Right renal cortex interstitium (tissue), 3 donors: ENCODE results near the gene PRKAR1B. TPM values are rescaled to one million over a fixed set of nuclear protein-coding genes. Genes with fewer than 3 reads are reported as not detected.

ENCODE experiments used
- DNase-seq, 3 donors: peaks; one replicate each; pipeline ENCODE4 v3.0.0-alpha.2; 2013; ENCODE audit warnings: low read depth in 3 of 3, low spot score in 2 of 3
- polyA plus RNA-seq, 3 donors: library from polyadenylated mRNA; unstranded; fragments of 120-200 nt; gene quantifications; one replicate each; pipeline ENCODE4 v1.2.1, GENCODE V29; 2013; ENCODE audit not compliant: insufficient read length in 3 of 3

Gene PRKAR1B
- polyA plus RNA-seq, 3 donors: 34.9 to 40.7 (median 38.4) TPM

DNA sequence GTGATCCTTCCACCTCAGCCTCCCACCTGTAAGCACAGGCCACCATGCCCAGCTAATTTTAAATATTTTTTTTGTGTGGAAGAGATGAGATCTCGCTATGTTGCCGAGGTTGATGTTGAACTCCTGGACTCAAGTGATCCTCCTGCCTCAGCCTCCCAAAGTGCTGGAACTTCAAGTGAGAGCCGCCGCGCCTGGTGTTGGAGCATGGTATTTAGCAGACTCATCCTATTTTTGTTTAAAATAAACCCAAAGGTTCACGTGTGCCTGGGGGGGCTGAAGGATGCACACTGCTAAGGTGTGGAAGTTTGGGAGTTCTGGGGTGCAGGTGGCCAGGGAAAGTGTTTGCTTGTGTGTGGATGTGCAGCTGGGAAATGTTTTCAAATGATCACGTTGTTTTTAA, 225.6 kb downstream of the PRKAR1B start:
- no peak for DNase-seq

DNA sequence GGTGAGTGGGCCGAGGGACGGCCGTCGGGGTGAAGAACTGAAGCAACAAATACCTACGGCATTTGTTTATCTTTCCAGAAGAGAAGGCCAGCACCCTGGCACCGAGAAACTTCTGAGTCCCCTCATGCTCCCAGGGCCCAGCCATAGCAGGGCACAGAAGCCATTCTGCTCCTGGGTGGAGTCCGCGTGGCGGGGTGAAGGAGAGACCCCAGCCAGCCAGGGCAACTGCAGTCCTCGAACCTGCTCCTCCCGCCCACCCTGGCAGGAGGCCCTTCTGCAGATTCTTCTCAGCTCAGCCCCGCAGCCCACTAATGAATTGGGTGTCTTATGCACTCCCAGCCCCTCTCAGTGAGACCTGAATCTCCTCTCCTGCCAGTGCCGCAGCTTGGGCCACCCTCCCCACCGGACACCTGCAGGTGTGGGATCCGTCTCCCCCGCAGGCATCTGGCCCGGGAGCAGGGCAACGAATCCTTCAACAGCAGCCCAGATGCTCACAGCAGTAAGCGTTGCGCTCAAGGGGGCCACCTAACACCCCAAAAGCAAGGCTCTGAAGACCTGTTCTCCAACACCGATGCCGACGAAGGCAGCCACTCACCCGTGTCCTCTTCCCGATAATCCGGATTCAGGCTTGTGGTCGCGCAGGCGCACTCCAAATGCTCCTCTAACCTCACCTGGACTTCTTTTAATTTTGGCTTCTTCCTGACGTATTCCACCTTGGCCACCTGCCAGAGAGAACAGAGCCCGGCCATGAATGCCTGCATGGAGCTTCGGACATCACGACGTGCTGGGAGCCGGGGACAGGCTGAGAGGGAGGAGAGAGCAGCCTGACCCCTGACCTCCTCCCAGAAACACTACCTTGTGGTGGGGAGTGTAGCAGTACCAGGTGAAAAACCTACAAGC, 226.3 kb downstream of the PRKAR1B start:
- DNase-seq: no peak

DNA sequence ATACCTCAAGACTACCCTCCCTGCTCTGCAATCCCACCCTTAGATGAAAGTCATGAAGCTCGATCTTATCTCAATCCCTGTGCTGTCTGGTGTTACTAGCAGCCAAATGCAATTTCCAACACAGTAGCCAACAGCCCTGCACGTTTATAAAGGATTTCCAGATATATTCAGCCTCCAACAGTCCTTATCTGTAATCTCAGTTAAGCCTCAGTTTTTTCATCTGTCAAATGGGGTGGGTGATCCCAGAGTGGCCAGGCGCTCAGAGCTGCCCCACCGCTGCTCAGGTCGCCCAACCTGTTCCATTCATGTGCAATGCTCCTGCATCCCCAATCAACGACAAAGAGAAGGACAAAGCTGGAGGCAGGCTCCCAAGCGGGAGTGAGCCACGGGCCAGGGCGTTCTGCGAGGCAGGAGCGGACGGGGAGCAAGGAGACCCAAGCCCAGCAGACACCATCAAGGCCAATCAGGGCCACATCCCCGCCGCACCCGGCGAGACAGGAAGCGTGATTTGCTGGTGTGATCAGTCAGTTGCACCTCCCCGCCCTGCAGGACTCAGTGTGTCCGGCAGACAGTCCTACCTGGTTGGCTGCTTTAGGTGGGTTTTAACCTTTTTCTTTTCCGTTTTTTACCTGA, 227.1 kb downstream of the PRKAR1B start:
- no peak for DNase-seq

Other genes with a start within 250 kb of the PRKAR1B start
- 10 to 100 TPM; 38.1 to 47.6 (median 44.8) TPM for gene PDGFA, start 207.4 kb downstream of the PRKAR1B start, polyA plus RNA-seq
- 10 to 100 TPM; 27.7 to 29.2 (median 28.0) TPM for gene DNAAF5, start 582 bp downstream of the PRKAR1B start, polyA plus RNA-seq
- gene SUN1, start 105.2 kb upstream of the PRKAR1B start, polyA plus RNA-seq: 100 to 1,000 TPM; 109 to 118 (median 117) TPM
- gene GET4, start 149.3 kb upstream of the PRKAR1B start, polyA plus RNA-seq: 10 to 100 TPM; 29.9 to 34.8 (median 31.2) TPM
- gene ADAP1, start 227.4 kb upstream of the PRKAR1B start, polyA plus RNA-seq: 10 to 100 TPM; 10.6 to 13.9 (median 11.2) TPM
- 10 to 100 TPM; 11.1 to 14.5 (median 13.0) TPM for gene COX19, start 248.3 kb upstream of the PRKAR1B start, polyA plus RNA-seq